Osteocyte (in vitro differentiated cells): ENCODE measurements around the gene AQP3. TPM values are rescaled to one million over a fixed set of nuclear protein-coding genes. Genes with fewer than 3 reads are reported as not detected.

Experiments
- DNase-seq: peaks from one replicate; pipeline ENCODE4 v3.0.0; 2021; ENCODE audit warnings: mixed read lengths; ENCODE audit not compliant: unreplicated experiment; ENCODE audit errors: extremely low spot score
- H3K27ac Mint-ChIP-seq: one replicate; pipeline ENCODE4 v1.8.0; 2021; ENCODE audit warnings: mild to moderate bottlenecking, mixed read lengths; ENCODE audit not compliant: unreplicated experiment
- H3K27me3 Mint-ChIP-seq: one replicate; pipeline ENCODE4 v1.8.0; 2021; ENCODE audit warnings: mixed read lengths; ENCODE audit not compliant: unreplicated experiment
- H3K36me3 Mint-ChIP-seq: one replicate; pipeline ENCODE4 v1.8.0; 2021; ENCODE audit warnings: mixed read lengths; ENCODE audit not compliant: unreplicated experiment
- H3K4me1 Mint-ChIP-seq: one replicate; pipeline ENCODE4 v1.8.0; 2021; ENCODE audit warnings: mixed read lengths; ENCODE audit not compliant: unreplicated experiment
- H3K4me3 Mint-ChIP-seq: one replicate; pipeline ENCODE4 v1.8.0; 2021; ENCODE audit warnings: mild to moderate bottlenecking, moderate library complexity, mixed read lengths; ENCODE audit not compliant: unreplicated experiment
- H3K9me3 Mint-ChIP-seq: one replicate; pipeline ENCODE4 v1.8.0; 2021; ENCODE audit warnings: mixed read lengths; ENCODE audit not compliant: unreplicated experiment
- total RNA-seq: library from RNA; stranded (reverse); gene quantifications from 2 replicates; pipeline ENCODE4 v1.2.1, GENCODE V29; 2021
- TF ChIP-seq, protein P1 (sequence below): fragments of 200-600 bp; sonication (generic); IDR thresholded peaks from 2 replicates; pipeline ENCODE4 v1.5.0; 2021; ENCODE audit warnings: antibody characterized with exemption, mild to moderate bottlenecking, moderate library complexity

Gene AQP3
- total RNA-seq, 1 donor from 2014 or later, result 0.86 TPM

DNA sequence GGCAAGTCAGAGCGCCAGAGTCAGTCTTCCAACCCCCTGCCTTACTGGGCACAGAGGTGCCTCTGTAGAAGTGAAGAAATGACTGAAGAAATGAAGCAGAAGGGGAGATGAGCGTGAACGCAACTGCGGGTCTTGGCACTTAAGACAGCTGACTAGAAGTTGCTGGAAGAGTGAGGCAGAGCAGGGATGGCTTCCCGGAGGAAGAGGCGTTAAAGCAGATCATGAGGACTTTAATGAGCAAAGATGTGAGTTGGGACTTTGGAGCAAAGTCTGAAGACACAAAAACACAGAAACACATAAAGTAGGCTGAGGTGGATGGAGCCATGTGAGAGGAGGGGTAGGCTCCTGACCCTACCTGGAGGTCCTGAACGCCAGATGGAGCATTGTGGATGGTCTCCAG, 7.2 kb downstream of the AQP3 start:
- DNase-seq, result no peak
- Mint-ChIP-seq H3K4me1 (peaks cover 24% of the 10 kb centered on the region), H3K27me3 (no peaks in the 10 kb centered on the region), H3K27ac (no peak overlapping the region), H3K36me3 (no peaks in the 10 kb centered on the region), H3K4me3 (no peak overlapping the region), H3K9me3 (no peaks in the 10 kb centered on the region)
- TF ChIP-seq, protein P1, sequence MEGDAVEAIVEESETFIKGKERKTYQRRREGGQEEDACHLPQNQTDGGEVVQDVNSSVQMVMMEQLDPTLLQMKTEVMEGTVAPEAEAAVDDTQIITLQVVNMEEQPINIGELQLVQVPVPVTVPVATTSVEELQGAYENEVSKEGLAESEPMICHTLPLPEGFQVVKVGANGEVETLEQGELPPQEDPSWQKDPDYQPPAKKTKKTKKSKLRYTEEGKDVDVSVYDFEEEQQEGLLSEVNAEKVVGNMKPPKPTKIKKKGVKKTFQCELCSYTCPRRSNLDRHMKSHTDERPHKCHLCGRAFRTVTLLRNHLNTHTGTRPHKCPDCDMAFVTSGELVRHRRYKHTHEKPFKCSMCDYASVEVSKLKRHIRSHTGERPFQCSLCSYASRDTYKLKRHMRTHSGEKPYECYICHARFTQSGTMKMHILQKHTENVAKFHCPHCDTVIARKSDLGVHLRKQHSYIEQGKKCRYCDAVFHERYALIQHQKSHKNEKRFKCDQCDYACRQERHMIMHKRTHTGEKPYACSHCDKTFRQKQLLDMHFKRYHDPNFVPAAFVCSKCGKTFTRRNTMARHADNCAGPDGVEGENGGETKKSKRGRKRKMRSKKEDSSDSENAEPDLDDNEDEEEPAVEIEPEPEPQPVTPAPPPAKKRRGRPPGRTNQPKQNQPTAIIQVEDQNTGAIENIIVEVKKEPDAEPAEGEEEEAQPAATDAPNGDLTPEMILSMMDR, result no peak

DNA sequence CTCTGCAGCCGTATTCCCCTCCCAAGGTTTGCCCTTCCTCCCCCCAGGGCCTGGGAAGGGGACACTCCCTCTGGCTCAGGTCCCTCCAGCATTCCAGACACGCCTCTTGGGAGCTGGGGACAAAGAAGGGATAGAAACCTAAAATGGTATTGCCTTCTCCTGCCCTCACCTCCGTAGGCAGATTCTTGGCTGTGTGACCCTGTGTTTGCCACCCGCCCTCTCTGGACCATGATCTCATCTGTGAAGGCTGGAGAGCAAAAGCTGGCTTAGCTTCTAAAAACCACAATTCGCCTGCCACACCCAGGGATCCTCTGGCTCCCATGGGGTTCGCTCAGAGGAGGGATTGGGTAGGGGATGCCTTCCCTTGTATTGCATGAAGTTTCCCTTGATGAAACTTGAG, 7.7 kb downstream of the AQP3 start:
- no peak for DNase-seq
- TF ChIP-seq, protein P1, result no peak
- Mint-ChIP-seq H3K9me3 (no peaks in the 10 kb centered on the region), H3K27me3 (no peaks in the 10 kb centered on the region), H3K4me3 (no peak overlapping the region), H3K27ac (no peak overlapping the region), H3K4me1 (peaks cover 24% of the 10 kb centered on the region), H3K36me3 (no peaks in the 10 kb centered on the region)

DNA sequence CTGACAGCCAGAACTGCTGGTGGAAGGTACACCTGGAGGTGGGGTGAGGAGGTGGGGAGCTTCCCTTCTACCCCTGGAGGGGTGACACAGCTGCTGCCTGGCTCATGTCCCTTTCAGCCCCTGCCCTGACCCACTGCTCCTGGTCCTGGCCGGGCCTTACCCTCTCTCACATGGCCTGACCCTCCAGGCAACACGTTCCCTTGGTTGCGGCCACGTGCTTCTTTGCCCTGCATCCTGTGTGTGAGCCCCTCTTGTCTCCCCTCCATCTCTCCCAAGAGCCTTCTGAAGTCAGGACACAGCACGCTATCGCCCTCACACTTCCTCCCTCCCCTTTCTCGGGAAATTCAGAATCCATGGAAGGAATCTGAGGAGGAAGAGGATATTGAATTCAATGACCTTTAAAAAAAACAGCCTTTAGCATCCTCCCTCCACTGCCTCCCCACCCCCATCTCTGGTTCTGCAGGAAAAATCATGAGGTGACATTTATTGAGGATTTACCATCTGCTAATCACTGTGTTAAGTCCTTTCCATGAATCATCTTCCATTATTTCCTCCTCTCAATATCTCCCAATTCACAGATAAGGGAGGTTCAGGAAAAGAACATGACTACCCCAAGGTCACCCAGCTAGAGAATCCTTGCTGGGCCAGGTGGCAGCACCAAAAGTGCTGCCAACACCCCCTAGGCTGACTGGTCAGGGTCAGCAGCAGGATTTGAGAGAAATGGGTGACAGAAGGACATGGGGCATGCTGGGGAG, 8.3 kb downstream of the AQP3 start:
- Mint-ChIP-seq H3K4me1 (peaks cover 24% of the 10 kb centered on the region), H3K4me3 (no peak overlapping the region), H3K36me3 (no peaks in the 10 kb centered on the region), H3K27me3 (no peaks in the 10 kb centered on the region), H3K9me3 (no peaks in the 10 kb centered on the region), H3K27ac (no peak overlapping the region)
- TF ChIP-seq, protein P1, result no peak
- DNase-seq, result no peak

DNA sequence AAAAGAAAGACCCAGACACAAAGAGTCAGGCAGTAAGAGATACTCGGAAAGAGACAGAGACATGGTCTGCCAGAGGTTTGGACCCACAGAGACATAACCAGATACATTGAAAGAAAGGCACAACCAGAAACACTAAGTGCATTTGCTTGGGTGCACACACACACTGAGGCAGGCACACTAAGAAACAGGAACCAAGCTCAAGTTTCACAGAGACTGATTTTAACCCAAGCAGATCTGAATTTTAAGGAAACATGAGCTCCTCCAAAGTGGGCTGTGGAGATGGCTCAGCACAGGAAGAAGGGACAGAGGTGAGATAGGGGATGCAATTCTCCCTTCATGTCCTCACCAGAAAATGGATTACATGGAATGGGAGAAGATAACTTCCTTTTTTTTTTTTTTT, 9.5 kb downstream of the AQP3 start:
- Mint-ChIP-seq H3K27me3 (no peaks in the 10 kb centered on the region), H3K4me3 (no peak overlapping the region), H3K4me1 (peaks cover 24% of the 10 kb centered on the region), H3K9me3 (no peaks in the 10 kb centered on the region), H3K27ac (no peak overlapping the region), H3K36me3 (no peaks in the 10 kb centered on the region)
- TF ChIP-seq, protein P1, result no peak
- no peak for DNase-seq

DNA sequence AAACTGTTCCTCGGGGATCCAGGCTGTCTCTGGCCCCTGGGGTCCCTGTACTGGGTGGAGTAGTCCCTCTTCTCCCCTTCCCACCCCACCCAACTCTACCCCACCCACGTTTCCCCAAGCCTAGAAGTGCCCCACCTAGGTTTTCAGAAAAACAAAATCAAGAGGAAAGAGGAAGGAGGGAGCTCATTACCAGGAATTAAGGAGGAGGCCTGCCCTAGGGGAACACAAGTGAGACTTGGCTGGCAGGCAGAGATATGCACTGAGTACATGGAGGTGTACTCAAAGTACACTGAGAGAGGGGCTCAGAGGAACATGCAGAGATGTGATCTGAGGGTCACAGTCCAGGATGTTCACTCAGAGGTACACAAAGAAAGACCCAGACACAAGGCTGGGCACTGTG, 10.2 kb downstream of the AQP3 start:
- no peaks in the 10 kb centered on the region for H3K9me3 Mint-ChIP-seq
- no peaks in the 10 kb centered on the region for H3K36me3 Mint-ChIP-seq
- H3K27ac Mint-ChIP-seq, result no peak overlapping the region
- TF ChIP-seq, protein P1, result no peak
- H3K4me3 Mint-ChIP-seq, result no peak overlapping the region
- no peak for DNase-seq
- peaks cover 24% of the 10 kb centered on the region for H3K4me1 Mint-ChIP-seq
- H3K27me3 Mint-ChIP-seq, result no peaks in the 10 kb centered on the region
